ENCODE results near the gene ADAP1. TPM values are rescaled to one million over a fixed set of nuclear protein-coding genes. Genes with fewer than 3 reads are reported as not detected.

The ADAP1 gene
- total and polyA plus RNA-seq, 2 of the 8 experiments (the other 6 are each of a cell fraction or from before 2014, with no cell fraction given) = 5.8 to 6.1 TPM

DNA sequence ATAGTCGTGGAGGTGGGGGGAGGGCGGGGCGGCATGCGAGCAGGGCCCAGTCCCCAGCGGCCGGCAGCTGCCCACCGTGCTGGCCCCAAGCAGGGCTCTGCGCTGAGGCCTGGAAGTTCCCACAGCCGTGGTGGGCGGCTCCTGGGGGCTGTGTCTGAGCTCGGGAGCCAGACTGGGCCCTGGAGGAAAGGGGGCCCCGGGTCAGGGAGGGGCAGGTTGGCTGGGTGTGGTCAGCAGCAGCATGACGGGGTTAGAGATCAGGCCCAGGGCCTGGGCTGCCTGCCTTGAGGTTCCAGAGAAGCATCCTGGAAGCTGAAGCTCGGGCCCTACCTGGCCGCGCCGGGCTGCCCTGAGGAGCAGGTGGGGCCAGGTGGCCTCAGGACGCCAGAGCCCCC lies 56.0 kb downstream of the ADAP1 start:
- no peak overlapping the region for H3K56ac ChIP-seq (replicated peaks; ENCODE audit: insufficient read length, low read depth, low read length)
- ChIA-PET CTCF (ENCODE audit: partially characterized antibody) (interaction anchor here (0.7 to 1.7 kb wide), 3 partner anchors 12 to 26 kb away, joined by 3 to 6 read pairs (median 3); no protein-coding TSS in a partner anchor), POLR2A (ENCODE audit: partially characterized antibody) (interaction anchor here (0.5 to 4.0 kb wide), 6 partner anchors 11 to 228 kb away, joined by 3 to 23 read pairs (median 4); no protein-coding TSS in a partner anchor)
- H3K79me2 ChIP-seq (ENCODE audit: control insufficient read depth in 1 of 2, insufficient read depth in 2 of 2, low read length in 2 of 2) = no peaks in the 10 kb centered on the region
- no peak overlapping the region for H3K27ac ChIP-seq (ENCODE audit: low read depth, low read length)
- H3K36me3 ChIP-seq (ENCODE audit: control insufficient read depth in 2 of 4, insufficient read depth in 4 of 4, low read length in 3 of 4) = peaks cover 7 to 40% (median 26%) of the 10 kb centered on the region in 4 experiments
- no peak overlapping the region for H3K4ac ChIP-seq (replicated peaks; ENCODE audit: insufficient read length, low read depth, low read length)
- 91% methylated on average over 17 of the region's 18 CpGs; no CpG with 5 or more reads in 1 of the 2 experiments for WGBS, 2 experiments (ENCODE audit: extremely low coverage in 1 of 2, insufficient coverage in 1 of 2, insufficient read length in 1 of 2, insufficient replicate concordance in 2 of 2, low coverage in 1 of 2, low lambda C conversion rate in 2 of 2, missing lambda C conversion rate in 1 of 2)
- FAIRE-seq (no peak), DNase-seq (ENCODE audit: low read depth in 1 of 2, low spot score in 2 of 2) (no peak)
- no peak overlapping the region for H3K23ac ChIP-seq (ENCODE audit: insufficient read length)
- no peak overlapping the region for H3K4me3 ChIP-seq (ENCODE audit: extremely low read depth in 1 of 4, insufficient read depth in 2 of 4, low read depth in 3 of 4, low read length in 4 of 4)
- TF ChIP-seq PHF8 (conservative IDR thresholded peaks at IDR 0.05; ENCODE audit: low read depth, low read length) (no peak), BCL11A (IDR thresholded peaks at IDR 0.05; ENCODE audit: low read depth in 2 of 2, low read length in 2 of 2) (no peak), RAD21 (IDR thresholded peaks at IDR 0.05 in 1 of 2, conservative IDR thresholded peaks at IDR 0.05 in 1 of 2; ENCODE audit: low read depth in 2 of 2, low read length in 2 of 2) (no peak), TBP (IDR thresholded peaks at IDR 0.05; ENCODE audit: low read depth, low read length) (no peak), GABPA (IDR thresholded peaks at IDR 0.05; ENCODE audit: borderline replicate concordance, insufficient read depth, low read length) (no peak), MAX (IDR thresholded peaks at IDR 0.05) (no peak), E2F6 (IDR thresholded peaks at IDR 0.05) (no peak), HDAC2 (IDR thresholded peaks at IDR 0.05; ENCODE audit: borderline replicate concordance in 1 of 2, low read depth in 2 of 2, low read length in 2 of 2) (no peak), EZH2 (IDR thresholded peaks at IDR 0.05; ENCODE audit: low read depth, low read length, severe bottlenecking) (no peak)
- H4K20me1 ChIP-seq (replicated peaks in 1 of 2; ENCODE audit: control insufficient read depth in 1 of 2, insufficient read depth in 2 of 2, low read length in 2 of 2) = peaks cover 7 to 12% of the 10 kb centered on the region in 2 experiments
- no peak overlapping the region; the same call in 1 of the 2 replicates for H2BK5ac ChIP-seq (ENCODE audit: low read depth, low read length)
- H2BK15ac ChIP-seq (ENCODE audit: low read length) = no peak overlapping the region
- peaks cover 0 to 8% (median 4%) of the 10 kb centered on the region in 4 experiments; a peak in 5 of 7 replicates for H3K4me1 ChIP-seq (replicated peaks in 1 of 4; ENCODE audit: control insufficient read depth in 3 of 4, insufficient read depth in 4 of 4, low read length in 3 of 4)
- H4K91ac ChIP-seq (replicated peaks; ENCODE audit: insufficient read length, low read length) = no peak overlapping the region
- no peak overlapping the region for H3K18ac ChIP-seq (ENCODE audit: extremely low read depth, low read length)
- H3K9ac ChIP-seq (replicated peaks in 1 of 4; ENCODE audit: extremely low read depth in 1 of 4, low read depth in 3 of 4, low read length in 3 of 4) = no peak overlapping the region
- H4K8ac ChIP-seq (ENCODE audit: extremely low read depth, insufficient read depth, low read length) = no peak overlapping the region; the same call in 1 of the 2 replicates
- no peak overlapping the region for H2AFZ ChIP-seq (ENCODE audit: low read length)
- H3K14ac ChIP-seq (ENCODE audit: insufficient read length) = no peak overlapping the region
- no peaks in the 10 kb centered on the region for H3K9me3 ChIP-seq (ENCODE audit: insufficient read depth in 2 of 2, low read depth in 1 of 2, low read length in 1 of 2)
- no peak overlapping the region for H3K4me2 ChIP-seq (ENCODE audit: insufficient read depth in 1 of 2, low read depth in 2 of 2, low read length in 2 of 2)
- H2BK12ac ChIP-seq (ENCODE audit: low read depth, low read length) = no peak overlapping the region
- peaks cover 5% of the 10 kb centered on the region for H3K79me1 ChIP-seq (ENCODE audit: low read depth, low read length)
- H3K27me3 ChIP-seq (replicated peaks in 1 of 4; ENCODE audit: control insufficient read depth in 3 of 4, extremely low read depth in 1 of 4, insufficient read depth in 3 of 4, low read length in 3 of 4) = no peaks in the 10 kb centered on the region
- H2AK5ac ChIP-seq (ENCODE audit: low read depth, low read length) = no peak overlapping the region
- no peak overlapping the region for H2BK120ac ChIP-seq (replicated peaks; ENCODE audit: low read depth, low read length)
- H2BK20ac ChIP-seq (ENCODE audit: low read length) = no peak overlapping the region
- H3K23me2 ChIP-seq (ENCODE audit: low read depth, low read length) = no peaks in the 10 kb centered on the region; the same call in 1 of the 2 replicates
- H4K5ac ChIP-seq (ENCODE audit: insufficient read length, low read depth, low read length) = no peak overlapping the region
